Brain microvascular endothelial cell (primary cell): Measurements from ENCODE around the gene LRP1.

Experiments used
- DNase-seq: peaks from one replicate; pipeline ENCODE4 v3.0.0-alpha.2; 2020
- H3K27ac ChIP-seq: fragments of 250-450 bp; sonication (Bioruptor Pico); 2 replicates; pipeline ENCODE4 v1.5.1; 2020; ENCODE audit warnings: mild to moderate bottlenecking, moderate library complexity
- H3K27me3 ChIP-seq: fragments of 250-450 bp; sonication (Bioruptor Pico); replicated peaks from 2 replicates; pipeline ENCODE4 v1.5.1; 2020; ENCODE audit warnings: mild to moderate bottlenecking
- H3K36me3 ChIP-seq: fragments of 250-450 bp; sonication (Bioruptor Pico); replicated peaks from 2 replicates; pipeline ENCODE4 v1.5.1; 2020; ENCODE audit warnings: mild to moderate bottlenecking
- H3K4me3 ChIP-seq: 2 replicates; pipeline ENCODE4 v1.5.1; 2011; ENCODE audit warnings: low read depth, mild to moderate bottlenecking, control low read depth, low read length, moderate library complexity
- CTCF ChIP-seq: IDR thresholded peaks from 2 replicates; pipeline ENCODE4 v1.5.1; 2011; ENCODE audit warnings: low read depth, mild to moderate bottlenecking, moderate library complexity, low read length, control low read depth, inconsistent platforms; ENCODE audit errors: missing control alignments
- in situ Hi-C: cut with HindIII; loops from 2 replicates; pipeline ENCODE4 v1.10.0; 2017; ENCODE audit warnings: low sequenced_read_pairs, low pct_ligation_motif_present

The LRP1 gene

GRCh38 chr12:57236925-57237595 lies 108.8 kb downstream of the LRP1 start:
- no peak overlapping the region for H3K27ac ChIP-seq
- TF ChIP-seq CTCF, result no peak
- H3K36me3 ChIP-seq, result peaks cover 30% of the 10 kb centered on the region
- in situ Hi-C loops, result no loop called here
- peaks cover 12% of the 10 kb centered on the region for H3K27me3 ChIP-seq
- no peak overlapping the region for H3K4me3 ChIP-seq
- no peak for DNase-seq

DNA sequence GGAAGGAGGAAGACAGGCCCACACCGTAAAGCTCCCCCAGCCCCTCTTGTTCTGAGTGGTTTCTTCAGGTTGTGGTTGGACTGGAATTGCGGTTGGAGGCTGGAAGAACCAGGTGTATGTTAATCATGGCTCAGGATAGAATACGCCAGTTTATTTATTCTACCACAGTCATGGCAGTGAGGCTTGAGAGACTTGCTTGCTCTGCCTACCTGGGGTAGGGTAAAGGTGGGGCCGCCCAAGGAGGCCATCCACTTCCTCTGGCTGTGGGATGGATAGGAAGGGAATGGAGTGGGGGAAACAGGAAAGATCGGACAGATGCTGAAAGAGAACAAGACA lies 109.3 kb downstream of the LRP1 start:
- Histone ChIP-seq H3K4me3 (no peak overlapping the region), H3K27ac (no peak overlapping the region), H3K36me3 (peaks cover 25% of the 10 kb centered on the region), H3K27me3 (peaks cover 17% of the 10 kb centered on the region)
- no peak for DNase-seq
- TF ChIP-seq CTCF, result no peak
- in situ Hi-C loops, result no loop called here

GRCh38 chr12:57237932-57238853 lies 109.9 kb downstream of the LRP1 start:
- DNase-seq, result no peak
- Histone ChIP-seq H3K36me3 (peaks cover 18% of the 10 kb centered on the region), H3K27me3 (peaks cover 20% of the 10 kb centered on the region), H3K27ac (no peak overlapping the region), H3K4me3 (peak overlapping the region; percentile 48)
- in situ Hi-C loops, result no loop called here
- no peak for TF ChIP-seq CTCF

DNA sequence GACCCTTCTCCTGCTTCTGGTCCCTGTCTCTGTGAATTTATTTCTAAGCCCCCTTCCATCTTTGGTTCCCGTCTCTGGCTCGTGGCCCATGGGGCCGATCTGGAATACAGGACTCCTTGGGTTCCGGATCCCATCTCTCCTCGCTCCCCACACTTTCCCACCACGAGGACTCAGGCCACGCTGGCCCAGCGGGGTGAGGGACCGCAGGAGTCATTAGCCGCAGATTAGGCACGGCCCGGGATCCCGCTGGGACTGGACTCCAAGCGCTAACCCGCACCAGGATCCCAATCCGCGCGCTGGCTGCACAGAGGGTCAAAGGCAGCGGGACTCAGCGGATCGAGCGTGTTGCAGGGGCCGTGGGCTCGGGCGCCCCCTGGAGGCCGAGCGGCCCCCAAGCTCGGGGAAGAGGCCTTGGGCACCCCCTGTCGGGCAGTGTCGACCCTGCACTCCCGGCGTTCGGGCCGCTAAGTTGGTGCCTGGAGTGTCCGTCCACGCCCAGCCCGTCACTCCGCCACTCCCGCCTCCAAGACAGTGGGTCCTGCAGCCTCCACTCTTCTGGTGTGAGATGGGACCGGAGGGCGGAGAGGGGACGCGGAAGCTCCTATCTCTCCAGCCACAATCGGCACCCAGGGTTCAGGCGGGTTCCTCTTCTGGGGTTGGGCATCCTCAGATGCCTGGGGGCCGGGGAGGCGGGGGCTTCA lies 110.7 kb downstream of the LRP1 start:
- Histone ChIP-seq H3K27ac (no peak overlapping the region), H3K4me3 (peak overlapping the region; percentile 58), H3K27me3 (peaks cover 20% of the 10 kb centered on the region), H3K36me3 (peaks cover 11% of the 10 kb centered on the region)
- in situ Hi-C loops, result no loop called here
- peak; percentile 76 for DNase-seq
- peak; percentile 100 for TF ChIP-seq CTCF

DNA sequence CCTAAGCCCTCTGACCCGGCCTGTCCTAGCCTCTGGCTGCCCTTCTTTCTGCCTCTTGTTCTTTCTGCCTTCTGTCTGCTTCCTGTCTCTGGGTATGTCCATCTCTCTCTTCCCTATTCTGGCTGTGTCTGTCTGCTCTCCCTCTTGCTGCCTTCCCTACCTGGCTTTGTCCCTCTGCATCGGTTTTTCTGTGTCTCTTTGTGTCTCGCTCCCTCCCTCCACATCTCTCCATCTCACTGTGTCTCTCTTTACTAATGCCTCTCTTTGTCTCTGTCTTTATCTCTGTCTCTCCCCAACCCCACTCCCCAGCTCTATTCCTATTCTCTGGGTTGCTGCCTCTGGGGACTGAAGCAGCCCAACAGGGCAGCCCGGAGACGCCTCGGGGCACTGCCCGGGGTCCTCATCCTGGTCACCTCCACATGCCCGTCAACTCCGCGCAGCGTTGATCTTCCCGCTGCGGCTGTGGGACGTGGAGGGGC lies 111.3 kb downstream of the LRP1 start:
- Histone ChIP-seq H3K36me3 (peaks cover 6% of the 10 kb centered on the region), H3K27me3 (peaks cover 20% of the 10 kb centered on the region), H3K4me3 (peak overlapping the region; percentile 58), H3K27ac (no peak overlapping the region)
- DNase-seq, result no peak
- in situ Hi-C loops, result no loop called here
- TF ChIP-seq CTCF, result no peak
